Tibial nerve (tissue), 4 donors: ENCODE measurements around the gene ZNF333. TPM values are rescaled to one million over a fixed set of nuclear protein-coding genes. Genes with fewer than 3 reads are reported as not detected.
"Not testable (repeated sequence)": the region's sequence is repeated elsewhere in the genome, so short reads cannot be mapped to it uniquely, and the experiment has no call there.

Experiments
- DNase-seq, 2 donors: peaks; one replicate each; pipeline ENCODE4 v3.0.0-alpha.2; 2019; ENCODE audit warnings: low spot score in 2 of 2
- H3K27ac ChIP-seq, 4 donors: fragments of 200-600 bp; sonication (generic) in 3 of 4; one replicate each; pipeline ENCODE4 v1.5.1; 2017 to 2019; ENCODE audit warnings: mild to moderate bottlenecking in 1 of 4
- H3K27me3 ChIP-seq, 2 donors: fragments of 200-600 bp; sonication (generic) in 1 of 2; one replicate each; pipeline versions ENCODE4 v1.5.1 to v1.6.0; 2017 to 2019
- H3K36me3 ChIP-seq, 3 donors: fragments of 200-600 bp; sonication (generic); one replicate each; pipeline ENCODE4 v1.5.1; 2018 to 2019
- H3K4me1 ChIP-seq, 4 donors: fragments of 200-600 bp; sonication (generic) in 3 of 4; one replicate each; pipeline ENCODE4 v1.5.1; 2017 to 2019
- H3K4me3 ChIP-seq, 4 donors: fragments of 200-600 bp; sonication (generic) in 3 of 4; one replicate each; pipeline ENCODE4 v1.5.1; 2017 to 2019; ENCODE audit warnings: mild to moderate bottlenecking in 1 of 4, moderate library complexity in 1 of 4
- H3K9me3 ChIP-seq, 4 donors: fragments of 200-600 bp; sonication (generic) in 3 of 4; one replicate each; pipeline ENCODE4 v1.5.1; 2017 to 2019
- CTCF ChIP-seq, 5 experiments: fragments of 200-600 bp in 3 of 5; fragments of 450-650 bp in 2 of 5; sonication (generic) in 3 of 5; IDR thresholded peaks; one replicate each; pipeline ENCODE4 v1.5.1; 2016 to 2019; ENCODE audit warnings: antibody characterized with exemption in 5 of 5, mild to moderate bottlenecking in 3 of 5, moderate library complexity in 2 of 5
- EP300 ChIP-seq, 2 donors: sonication (generic); formaldehyde crosslinking; IDR thresholded peaks; one replicate each; pipeline ENCODE4 v1.6.1; 2017; ENCODE audit warnings: antibody characterized with exemption in 2 of 2, mild to moderate bottlenecking in 1 of 2
- POLR2A ChIP-seq, 2 donors: fragments of 450-650 bp; IDR thresholded peaks; one replicate each; pipeline ENCODE4 v1.6.1; 2017; ENCODE audit warnings: antibody characterized with exemption in 2 of 2, mild to moderate bottlenecking in 2 of 2, moderate library complexity in 2 of 2
- WGBS, 2 donors: methylation state at CpG; one replicate each; pipeline ENCODE4 v1.1.5; 2018; 5-methylcytosine and 5-hydroxymethylcytosine counted together
- total RNA-seq, 4 donors: library from RNA; depleted of rRNA; stranded (reverse); fragments of >200 nt; gene quantifications; one replicate each; pipeline ENCODE4 v1.1.0, GENCODE V29; 2016

The ZNF333 gene
- total RNA-seq, 4 donors from 2014 or later: 35.3 to 42.6 (median 39.6) TPM

- H3K4me3 ChIP-seq: no peak overlapping the region
- H3K27ac ChIP-seq: no peak overlapping the region
- H3K4me1 ChIP-seq: no peaks in the 10 kb centered on the region
- peaks cover 0 to 10% (median 0%) of the 10 kb centered on the region in 4 donors for H3K9me3 ChIP-seq
- no peak for TF ChIP-seq EP300 (IDR thresholded peaks at IDR 0.05)
- no peak for TF ChIP-seq POLR2A (IDR thresholded peaks at IDR 0.05)
- no peak for TF ChIP-seq CTCF (IDR thresholded peaks at IDR 0.05)
- no peak for DNase-seq
- no peaks in the 10 kb centered on the region for H3K36me3 ChIP-seq
- 82 to 85% methylated on average over 5 of the region's 5 CpGs for WGBS, 2 donors
- H3K27me3 ChIP-seq: no peaks in the 10 kb centered on the region
These were observed 80.3 kb downstream of the ZNF333 start for GRCh38 chr19:14770136-14770535.

GRCh38 chr19:14770944-14771839 is 81.3 kb downstream of the ZNF333 start:
- no peaks in the 10 kb centered on the region for H3K4me1 ChIP-seq
- TF ChIP-seq CTCF (IDR thresholded peaks at IDR 0.05): no peak
- TF ChIP-seq POLR2A (IDR thresholded peaks at IDR 0.05): no peak
- TF ChIP-seq EP300 (IDR thresholded peaks at IDR 0.05): no peak
- H3K36me3 ChIP-seq: no peaks in the 10 kb centered on the region
- H3K4me3 ChIP-seq: no peak overlapping the region
- H3K27me3 ChIP-seq: peaks cover 0 to 3% of the 10 kb centered on the region in 2 donors
- H3K9me3 ChIP-seq: peaks cover 0 to 10% (median 0%) of the 10 kb centered on the region in 4 donors
- no peak for DNase-seq
- H3K27ac ChIP-seq: no peak overlapping the region
- 74% methylated on average over 11 of the region's 11 CpGs for WGBS, 2 donors

- Histone ChIP-seq H3K27me3 (peaks cover 0 to 8% of the 10 kb centered on the region in 2 donors), H3K36me3 (no peaks in the 10 kb centered on the region), H3K4me1 (no peaks in the 10 kb centered on the region), H3K9me3 (peaks cover 0 to 4% (median 0%) of the 10 kb centered on the region in 4 donors), H3K27ac (no peak overlapping the region), H3K4me3 (no peak overlapping the region)
- TF ChIP-seq POLR2A (IDR thresholded peaks at IDR 0.05) (no peak), EP300 (IDR thresholded peaks at IDR 0.05) (no peak), CTCF (IDR thresholded peaks at IDR 0.05) (no peak)
- 87 to 88% methylated on average over 6 to 8 of the region's 8 CpGs for WGBS, 2 donors
- no peak for DNase-seq
These were observed 82.6 kb downstream of the ZNF333 start for GRCh38 chr19:14772467-14772866.

- H3K36me3 ChIP-seq: no peaks in the 10 kb centered on the region
These were observed 83.1 kb downstream of the ZNF333 start for GRCh38 chr19:14772995-14773394.

GRCh38 chr19:14773722-14774121 is 83.9 kb downstream of the ZNF333 start:
- 78 to 82% methylated on average over 7 to 9 of the region's 9 CpGs for WGBS, 2 donors
- H3K4me3 ChIP-seq, H3K9me3 ChIP-seq, DNase-seq, H3K36me3 ChIP-seq, H3K27ac ChIP-seq, H3K4me1 ChIP-seq, H3K27me3 ChIP-seq: not testable (repeated sequence)

More at GRCh38 chr19:14772995-14773394, 83.1 kb downstream of the ZNF333 start:
- H3K27me3 ChIP-seq: peaks cover 0 to 8% of the 10 kb centered on the region in 2 donors
- H3K4me3 ChIP-seq: no peak overlapping the region
- H3K27ac ChIP-seq: no peak overlapping the region
- no peaks in the 10 kb centered on the region for H3K9me3 ChIP-seq
- WGBS, 2 donors: 82 to 90% methylated on average over 7 of the region's 7 CpGs
- TF ChIP-seq POLR2A (IDR thresholded peaks at IDR 0.05) (no peak), CTCF (IDR thresholded peaks at IDR 0.05) (no peak), EP300 (IDR thresholded peaks at IDR 0.05) (no peak)
- DNase-seq: no peak
- H3K4me1 ChIP-seq: no peaks in the 10 kb centered on the region
